HepG2 (cell line): ENCODE results near the gene ARHGEF3. TPM values are rescaled to one million over a fixed set of nuclear protein-coding genes. Genes with fewer than 3 reads are reported as not detected.

ENCODE experiments used
- GATAD2A ChIP-seq: IDR thresholded peaks from 2 replicates; pipeline ENCODE4 v1.6.1; 2016
- HDAC1 ChIP-seq: sonication (generic); formaldehyde crosslinking; IDR thresholded peaks from 2 replicates; pipeline ENCODE4 v1.5.1; 2020; ENCODE audit warnings: mild to moderate bottlenecking, missing genetic modification reagents
- HNF4G ChIP-seq, 2 experiments: sonication (generic) in 1 of 2; formaldehyde crosslinking in 1 of 2; IDR thresholded peaks; 2 replicates each; pipeline versions ENCODE4 v1.4.0 to v1.6.1; 2011 to 2020; ENCODE audit warnings: borderline replicate concordance in 2 of 2, low read depth in 2 of 2, mild to moderate bottlenecking in 2 of 2, low read length in 1 of 2, missing genetic modification reagents in 1 of 2, moderate library complexity in 1 of 2
- ISL2 ChIP-seq: sonication (generic); formaldehyde crosslinking; IDR thresholded peaks from 2 replicates; pipeline ENCODE4 v1.5.0; 2020; ENCODE audit warnings: missing genetic modification reagents
- MIER3 ChIP-seq: IDR thresholded peaks from 2 replicates; pipeline ENCODE4 v1.6.1; 2016; ENCODE audit warnings: missing compliant biosample characterization, borderline replicate concordance
- NCOA2 ChIP-seq: sonication (generic); formaldehyde crosslinking; IDR thresholded peaks from 2 replicates; pipeline ENCODE4 v1.8.0; 2022; ENCODE audit warnings: inconsistent platforms
- NR2C2 ChIP-seq: sonication (generic); formaldehyde crosslinking; IDR thresholded peaks from 2 replicates; pipeline ENCODE4 v1.4.0; 2020; ENCODE audit warnings: missing genetic modification reagents, mild to moderate bottlenecking, moderate library complexity, borderline replicate concordance
- RARA ChIP-seq: IDR thresholded peaks from 2 replicates; pipeline ENCODE4 v1.6.1; 2016; ENCODE audit warnings: missing genetic modification reagents, missing compliant biosample characterization
- SMYD3 ChIP-seq: sonication (generic); formaldehyde crosslinking; IDR thresholded peaks from 2 replicates; pipeline ENCODE4 v1.8.1; 2023; ENCODE audit warnings: mild to moderate bottlenecking, missing genetic modification reagents
- TBX2 ChIP-seq: sonication (generic); formaldehyde crosslinking; IDR thresholded peaks from 2 replicates; pipeline ENCODE4 v1.5.0; 2020; ENCODE audit warnings: missing genetic modification reagents, mild to moderate bottlenecking, borderline replicate concordance
- TP53 ChIP-seq: sonication (generic); formaldehyde crosslinking; conservative IDR thresholded peaks from 2 replicates; pipeline ENCODE4 v1.4.0; 2020; ENCODE audit warnings: missing genetic modification reagents
- TRIM24 ChIP-seq: sonication (generic); formaldehyde crosslinking; IDR thresholded peaks from 2 replicates; pipeline ENCODE4 v1.8.0; 2022; ENCODE audit warnings: mild to moderate bottlenecking, missing genetic modification reagents
- ZNF335 ChIP-seq: sonication (generic); formaldehyde crosslinking; IDR thresholded peaks from 2 replicates; pipeline ENCODE4 v1.4.0; 2020; ENCODE audit warnings: missing genetic modification reagents
- ZNF431 ChIP-seq: sonication (generic); formaldehyde crosslinking; IDR thresholded peaks from 2 replicates; pipeline ENCODE4 v1.9.0; 2022; ENCODE audit warnings: missing genetic modification reagents, low read depth, mild to moderate bottlenecking, borderline replicate concordance
- ZNF460 ChIP-seq: sonication (generic); formaldehyde crosslinking; IDR thresholded peaks from 2 replicates; pipeline ENCODE4 v1.5.1; 2020; ENCODE audit warnings: missing genetic modification reagents, mild to moderate bottlenecking, borderline replicate concordance
- ZNF607 ChIP-seq: sonication (generic); formaldehyde crosslinking; IDR thresholded peaks from 2 replicates; pipeline ENCODE4 v1.5.1; 2020; ENCODE audit warnings: missing genetic modification reagents, mild to moderate bottlenecking, borderline replicate concordance
- polyA plus RNA-seq, 8 experiments: library from polyadenylated mRNA; depleted of rRNA in 3 of 8; stranded (reverse) in 7 of 8; unstranded in 1 of 8; fragments of >200 nt; fragmentation: Illumina TruSeq in 4 of 8; extraction: Trizol in 4 of 8; gene quantifications; 2 replicates each; pipeline versions ENCODE4 v1.2.1 to v1.2.3, GENCODE V29; 2011 to 2016; ENCODE audit warnings: low read depth in 4 of 8, missing spikeins in 1 of 8, mixed read lengths in 1 of 8; ENCODE audit not compliant: insufficient read depth in 1 of 8
- total RNA-seq, 5 experiments: library from RNA; depleted of rRNA; stranded (reverse); fragments of >200 nt; fragmentation: Illumina TruSeq; extraction: Trizol; gene quantifications; 2 replicates each; pipeline ENCODE4 v1.2.3, GENCODE V29; 2016; ENCODE audit warnings: low read depth in 1 of 5
- TF ChIP-seq, protein P1 (sequence below): sonication (generic); formaldehyde crosslinking; IDR thresholded peaks from 2 replicates; pipeline ENCODE4 v1.4.0; 2020; ENCODE audit warnings: missing genetic modification reagents, mild to moderate bottlenecking, borderline replicate concordance
- TF ChIP-seq, protein P2 (sequence below): sonication (generic); formaldehyde crosslinking; IDR thresholded peaks from 2 replicates; pipeline ENCODE4 v1.5.0; 2020; ENCODE audit warnings: mild to moderate bottlenecking, missing genetic modification reagents
- TF ChIP-seq, protein P3 (sequence below): sonication (generic); formaldehyde crosslinking; IDR thresholded peaks from 2 replicates; pipeline ENCODE4 v1.8.0; 2022; ENCODE audit warnings: mild to moderate bottlenecking, missing genetic modification reagents, borderline replicate concordance
- TF ChIP-seq, protein P4 (sequence below): sonication (generic); formaldehyde crosslinking; IDR thresholded peaks from 2 replicates; pipeline ENCODE4 v1.5.0; 2020; ENCODE audit warnings: missing genetic modification reagents
- TF ChIP-seq, protein P5 (sequence below): sonication (generic); formaldehyde crosslinking; IDR thresholded peaks from 2 replicates; pipeline ENCODE4 v1.8.1; 2023; ENCODE audit warnings: missing genetic modification reagents, mild to moderate bottlenecking, borderline replicate concordance

Gene ARHGEF3
- total and polyA plus RNA-seq, 2 of the 13 experiments (the other 11 are each of a cell fraction or from before 2014, with no cell fraction given), result 14.8 to 23.1 TPM

DNA sequence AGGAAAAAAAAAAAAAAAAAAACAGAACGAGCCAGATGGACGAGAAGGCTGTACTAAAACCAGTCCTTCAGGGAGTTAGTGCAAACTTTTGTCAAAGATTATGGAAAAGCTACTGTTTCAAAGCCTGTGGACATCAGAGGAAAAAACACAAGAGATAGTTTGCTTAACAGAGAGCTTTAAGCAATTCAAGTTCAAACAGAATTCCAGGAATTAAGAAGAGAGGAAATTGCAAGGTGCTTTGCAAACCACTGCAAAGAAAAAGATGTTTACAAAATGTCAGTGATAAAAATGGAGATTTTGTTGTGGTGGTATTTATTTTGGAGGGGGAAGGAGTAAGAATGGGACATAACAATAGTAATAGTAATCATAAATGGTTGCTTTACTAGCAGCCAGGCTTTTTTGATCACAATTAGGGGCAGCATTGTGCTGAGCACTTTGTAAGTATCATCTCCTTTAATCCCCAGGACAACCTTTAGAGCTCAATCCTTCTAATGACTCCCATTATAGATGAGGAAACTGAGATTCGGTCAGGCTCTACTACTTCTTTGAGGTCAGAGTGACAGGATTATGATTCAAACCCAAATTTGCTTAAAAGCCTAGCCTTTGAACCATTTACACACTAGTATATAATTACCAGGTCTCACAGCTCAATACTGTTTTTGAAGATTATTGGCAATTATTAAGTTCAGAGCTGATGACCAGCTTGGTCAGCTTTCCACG lies 22.4 kb upstream of the ARHGEF3 start (continued):
- TF ChIP-seq, protein P1, sequence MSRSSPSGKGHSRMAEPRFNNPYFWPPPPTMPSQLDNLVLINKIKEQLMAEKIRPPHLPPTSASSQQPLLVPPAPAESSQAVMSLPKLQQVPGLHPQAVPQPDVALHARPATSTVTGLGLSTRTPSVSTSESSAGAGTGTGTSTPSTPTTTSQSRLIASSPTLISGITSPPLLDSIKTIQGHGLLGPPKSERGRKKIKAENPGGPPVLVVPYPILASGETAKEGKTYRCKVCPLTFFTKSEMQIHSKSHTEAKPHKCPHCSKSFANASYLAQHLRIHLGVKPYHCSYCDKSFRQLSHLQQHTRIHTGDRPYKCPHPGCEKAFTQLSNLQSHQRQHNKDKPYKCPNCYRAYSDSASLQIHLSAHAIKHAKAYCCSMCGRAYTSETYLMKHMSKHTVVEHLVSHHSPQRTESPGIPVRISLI (CRISPR knock-in tag), result no peak
- TF ChIP-seq NR2C2 (CRISPR knock-in tag) (no peak), HNF4G (IDR thresholded peaks at IDR 0.05; ENCODE audit: borderline replicate concordance, low read depth, low read length) (peak; percentile 7; the same call in 1 of the 2 replicates), HNF4G (CRISPR knock-in tag; IDR thresholded peaks at IDR 0.05; ENCODE audit: borderline replicate concordance, low read depth) (no peak), TRIM24 (CRISPR knock-in tag) (no peak), TBX2 (CRISPR knock-in tag) (no peak), SMYD3 (no peak), HDAC1 (CRISPR knock-in tag) (no peak), NCOA2 (CRISPR knock-in tag) (peak; percentile 88), ZNF431 (CRISPR knock-in tag) (no peak), MIER3 (no peak), RARA (CRISPR knock-in tag) (0 out of 2 replicates have a peak, but pooled peaks have one; percentile 11), ZNF335 (CRISPR knock-in tag) (no peak), TP53 (CRISPR knock-in tag) (no peak), ISL2 (CRISPR knock-in tag) (peak; percentile 79), GATAD2A (CRISPR knock-in tag) (peak; percentile 63; the same call in 1 of the 2 replicates), ZNF607 (CRISPR knock-in tag) (no peak), ZNF460 (CRISPR knock-in tag) (no peak)
- TF ChIP-seq, protein P2, sequence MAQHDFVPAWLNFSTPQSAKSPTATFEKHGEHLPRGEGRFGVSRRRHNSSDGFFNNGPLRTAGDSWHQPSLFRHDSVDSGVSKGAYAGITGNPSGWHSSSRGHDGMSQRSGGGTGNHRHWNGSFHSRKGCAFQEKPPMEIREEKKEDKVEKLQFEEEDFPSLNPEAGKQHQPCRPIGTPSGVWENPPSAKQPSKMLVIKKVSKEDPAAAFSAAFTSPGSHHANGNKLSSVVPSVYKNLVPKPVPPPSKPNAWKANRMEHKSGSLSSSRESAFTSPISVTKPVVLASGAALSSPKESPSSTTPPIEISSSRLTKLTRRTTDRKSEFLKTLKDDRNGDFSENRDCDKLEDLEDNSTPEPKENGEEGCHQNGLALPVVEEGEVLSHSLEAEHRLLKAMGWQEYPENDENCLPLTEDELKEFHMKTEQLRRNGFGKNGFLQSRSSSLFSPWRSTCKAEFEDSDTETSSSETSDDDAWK, result no peak
- TF ChIP-seq, protein P3, sequence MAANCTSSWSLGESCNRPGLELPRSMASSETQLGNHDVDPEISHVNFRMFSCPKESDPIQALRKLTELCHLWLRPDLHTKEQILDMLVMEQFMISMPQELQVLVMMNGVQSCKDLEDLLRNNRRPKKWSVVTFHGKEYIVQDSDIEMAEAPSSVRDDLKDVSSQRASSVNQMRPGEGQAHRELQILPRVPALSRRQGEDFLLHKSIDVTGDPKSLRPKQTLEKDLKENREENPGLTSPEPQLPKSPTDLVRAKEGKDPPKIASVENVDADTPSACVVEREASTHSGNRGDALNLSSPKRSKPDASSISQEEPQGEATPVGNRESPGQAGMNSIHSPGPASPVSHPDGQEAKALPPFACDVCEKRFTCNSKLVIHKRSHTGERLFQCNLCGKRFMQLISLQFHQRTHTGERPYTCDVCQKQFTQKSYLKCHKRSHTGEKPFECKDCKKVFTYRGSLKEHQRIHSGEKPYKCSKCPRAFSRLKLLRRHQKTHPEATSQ (CRISPR knock-in tag), result no peak
- TF ChIP-seq, protein P4, sequence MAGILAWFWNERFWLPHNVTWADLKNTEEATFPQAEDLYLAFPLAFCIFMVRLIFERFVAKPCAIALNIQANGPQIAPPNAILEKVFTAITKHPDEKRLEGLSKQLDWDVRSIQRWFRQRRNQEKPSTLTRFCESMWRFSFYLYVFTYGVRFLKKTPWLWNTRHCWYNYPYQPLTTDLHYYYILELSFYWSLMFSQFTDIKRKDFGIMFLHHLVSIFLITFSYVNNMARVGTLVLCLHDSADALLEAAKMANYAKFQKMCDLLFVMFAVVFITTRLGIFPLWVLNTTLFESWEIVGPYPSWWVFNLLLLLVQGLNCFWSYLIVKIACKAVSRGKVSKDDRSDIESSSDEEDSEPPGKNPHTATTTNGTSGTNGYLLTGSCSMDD (CRISPR knock-in tag), result no peak
- TF ChIP-seq, protein P5, sequence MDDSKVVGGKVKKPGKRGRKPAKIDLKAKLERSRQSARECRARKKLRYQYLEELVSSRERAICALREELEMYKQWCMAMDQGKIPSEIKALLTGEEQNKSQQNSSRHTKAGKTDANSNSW (CRISPR knock-in tag), result no peak
